Measurements from ENCODE around the gene HMGCR. TPM values are rescaled to one million over a fixed set of nuclear protein-coding genes. Genes with fewer than 3 reads are reported as not detected.

Gene HMGCR
- total and polyA plus RNA-seq, 2 of the 8 experiments (the other 6 are each of a cell fraction or from before 2014, with no cell fraction given) = 45.8 to 199 TPM

DNA sequence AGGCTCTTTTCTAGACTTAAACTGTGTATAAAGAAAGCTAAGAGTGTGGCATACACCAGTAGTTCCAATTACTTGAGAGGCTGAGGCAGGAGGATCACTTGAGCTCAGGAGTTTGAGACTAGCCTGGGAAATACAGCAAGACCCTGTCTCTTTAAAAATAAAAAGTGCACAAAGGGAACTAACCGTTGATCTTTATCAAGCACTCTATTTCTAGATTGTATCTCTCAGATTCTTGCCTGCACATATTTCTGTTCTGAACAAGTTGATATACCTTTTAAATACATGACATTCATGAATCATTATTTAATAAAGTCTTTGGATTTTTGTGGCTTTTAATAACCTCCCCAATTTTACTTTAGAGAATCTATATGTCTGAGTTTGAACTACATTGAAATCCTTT, 47.2 kb downstream of the HMGCR start (continued):
- no peak for TF ChIP-seq ATF2 (IDR thresholded peaks at IDR 0.05; ENCODE audit: low read length)
- no peak for TF ChIP-seq ZNF274 (IDR thresholded peaks at IDR 0.05; ENCODE audit: borderline replicate concordance, extremely low read depth, low read length)
- TF ChIP-seq SRF (IDR thresholded peaks at IDR 0.05; ENCODE audit: low read depth, low read length) = no peak
